GM19468 (cell line): ENCODE results near the gene OR10H2.
"Not testable (repeated sequence)": the region's sequence is repeated elsewhere in the genome, so short reads cannot be mapped to it uniquely, and the experiment has no call there.

Source experiments
- ATAC-seq: cut with Tn5 transposase; IDR thresholded peaks from one replicate; pipeline ENCODE4 v1.9.1; 2021; ENCODE audit warnings: mild to moderate bottlenecking, moderate library complexity, moderate number of reproducible peaks; ENCODE audit not compliant: unreplicated experiment; ENCODE audit errors: extremely low read depth

OR10H2 gene

GRCh38 chr19:15727724-15728123 lies at the start of gene OR10H2:
Gene OR10H2, plus strand, starts transcription at chr19:15728024. Its CDS starts 20 bp downstream, at chr19:15728044.
- no peak for ATAC-seq

GRCh38 chr19:15679089-15679488 lies 48.7 kb upstream of the OR10H2 start:
- ATAC-seq, result no peak

- not testable (repeated sequence) for ATAC-seq
These were observed 48.0 kb upstream of the OR10H2 start for GRCh38 chr19:15679865-15680264.

- ATAC-seq, result no peak
These were observed 47.1 kb upstream of the OR10H2 start for GRCh38 chr19:15680478-15681322.

GRCh38 chr19:15683411-15683810 lies 44.4 kb upstream of the OR10H2 start:
- no peak for ATAC-seq

- ATAC-seq, result no peak
These were observed 43.0 kb upstream of the OR10H2 start for GRCh38 chr19:15684828-15685227.

GRCh38 chr19:15696654-15697194 lies 31.1 kb upstream of the OR10H2 start:
- ATAC-seq, result no peak

- ATAC-seq, result no peak
These were observed 25.9 kb upstream of the OR10H2 start for GRCh38 chr19:15701757-15702533.

- no peak for ATAC-seq
These were observed 25.3 kb upstream of the OR10H2 start for GRCh38 chr19:15702534-15702930.

GRCh38 chr19:15714638-15715037 lies 13.2 kb upstream of the OR10H2 start:
- ATAC-seq, result no peak

- ATAC-seq, result no peak
These were observed 12.2 kb upstream of the OR10H2 start for GRCh38 chr19:15715642-15716041.

GRCh38 chr19:15717809-15718208 lies 10.0 kb upstream of the OR10H2 start:
- ATAC-seq, result no peak

GRCh38 chr19:15721268-15721667 lies 6.6 kb upstream of the OR10H2 start:
- no peak for ATAC-seq

GRCh38 chr19:15722956-15723355 lies 4.9 kb upstream of the OR10H2 start:
- ATAC-seq, result no peak

GRCh38 chr19:15730538-15730937 lies 2.7 kb downstream of the OR10H2 start:
- ATAC-seq, result no peak

GRCh38 chr19:15732388-15732787 lies 4.6 kb downstream of the OR10H2 start:
- ATAC-seq, result no peak

- no peak for ATAC-seq
These were observed 6.1 kb downstream of the OR10H2 start for GRCh38 chr19:15733895-15734294.

GRCh38 chr19:15737722-15738121 lies 9.9 kb downstream of the OR10H2 start, which contains the start of gene OR10H3:
Gene OR10H3, plus strand, starts transcription at chr19:15737985. Its CDS starts 3,408 bp downstream, at chr19:15741393.
- ATAC-seq, result no peak

- no peak for ATAC-seq
These were observed 13.0 kb downstream of the OR10H2 start for GRCh38 chr19:15740785-15741184.

GRCh38 chr19:15748239-15748638 lies 20.4 kb downstream of the OR10H2 start:
- no peak for ATAC-seq

- ATAC-seq, result no peak
These were observed 30.6 kb downstream of the OR10H2 start for GRCh38 chr19:15758379-15758778.
